Measurements from ENCODE around the gene CPLX1. TPM values are rescaled to one million over a fixed set of nuclear protein-coding genes. Genes with fewer than 3 reads are reported as not detected.
"Not testable (repeated sequence)": the region's sequence is repeated elsewhere in the genome, so short reads cannot be mapped to it uniquely, and the experiment has no call there.

The CPLX1 gene
- total RNA-seq, 1 donor from 2014 or later, result 0.46 TPM

- Mint-ChIP-seq H3K9me3 (ENCODE audit: unreplicated experiment) (no peaks in the 10 kb centered on the region), H3K27me3 (ENCODE audit: unreplicated experiment) (peaks cover 4% of the 10 kb centered on the region), H3K27ac (ENCODE audit: unreplicated experiment) (no peak overlapping the region), H3K4me1 (ENCODE audit: unreplicated experiment) (no peaks in the 10 kb centered on the region), H3K4me3 (ENCODE audit: unreplicated experiment) (no peak overlapping the region), H3K36me3 (ENCODE audit: low read depth, unreplicated experiment) (no peaks in the 10 kb centered on the region)
- TF ChIP-seq CTCF (IDR thresholded peaks at IDR 0.05; ENCODE audit: unreplicated experiment), result no peak
- no peak for DNase-seq (ENCODE audit: low spot score)
These were observed 11.5 kb downstream of the CPLX1 start for GRCh38 chr4:814312-814850.

GRCh38 chr4:813900-814299, 12.0 kb downstream of the CPLX1 start:
- H3K9me3 Mint-ChIP-seq (ENCODE audit: unreplicated experiment), result no peaks in the 10 kb centered on the region
- H3K27ac Mint-ChIP-seq (ENCODE audit: unreplicated experiment), result no peak overlapping the region
- H3K27me3 Mint-ChIP-seq (ENCODE audit: unreplicated experiment), result peaks cover 4% of the 10 kb centered on the region
- no peaks in the 10 kb centered on the region for H3K4me1 Mint-ChIP-seq (ENCODE audit: unreplicated experiment)
- TF ChIP-seq CTCF (IDR thresholded peaks at IDR 0.05; ENCODE audit: unreplicated experiment), result no peak
- no peaks in the 10 kb centered on the region for H3K36me3 Mint-ChIP-seq (ENCODE audit: low read depth, unreplicated experiment)
- H3K4me3 Mint-ChIP-seq (ENCODE audit: unreplicated experiment), result no peak overlapping the region
- no peak for DNase-seq (ENCODE audit: low spot score)

- H3K9me3 Mint-ChIP-seq (ENCODE audit: unreplicated experiment), result no peaks in the 10 kb centered on the region
- no peaks in the 10 kb centered on the region for H3K27me3 Mint-ChIP-seq (ENCODE audit: unreplicated experiment)
- H3K4me3 Mint-ChIP-seq (ENCODE audit: unreplicated experiment), result no peak overlapping the region
- TF ChIP-seq CTCF (IDR thresholded peaks at IDR 0.05; ENCODE audit: unreplicated experiment), result no peak
- no peaks in the 10 kb centered on the region for H3K36me3 Mint-ChIP-seq (ENCODE audit: low read depth, unreplicated experiment)
- H3K4me1 Mint-ChIP-seq (ENCODE audit: unreplicated experiment), result no peaks in the 10 kb centered on the region
- no peak overlapping the region for H3K27ac Mint-ChIP-seq (ENCODE audit: unreplicated experiment)
- no peak for DNase-seq (ENCODE audit: low spot score)
These were observed 16.9 kb downstream of the CPLX1 start for GRCh38 chr4:808860-809570.

GRCh38 chr4:807792-808191, 18.1 kb downstream of the CPLX1 start:
- Mint-ChIP-seq H3K27me3 (ENCODE audit: unreplicated experiment) (no peaks in the 10 kb centered on the region), H3K36me3 (ENCODE audit: low read depth, unreplicated experiment) (no peaks in the 10 kb centered on the region), H3K4me3 (ENCODE audit: unreplicated experiment) (no peak overlapping the region), H3K9me3 (ENCODE audit: unreplicated experiment) (no peaks in the 10 kb centered on the region), H3K27ac (ENCODE audit: unreplicated experiment) (no peak overlapping the region), H3K4me1 (ENCODE audit: unreplicated experiment) (no peaks in the 10 kb centered on the region)
- no peak for DNase-seq (ENCODE audit: low spot score)
- no peak for TF ChIP-seq CTCF (IDR thresholded peaks at IDR 0.05; ENCODE audit: unreplicated experiment)

GRCh38 chr4:806979-807378, 18.9 kb downstream of the CPLX1 start:
- not testable (repeated sequence) for H3K9me3 Mint-ChIP-seq (ENCODE audit: unreplicated experiment); H3K4me1 Mint-ChIP-seq (ENCODE audit: unreplicated experiment); H3K27me3 Mint-ChIP-seq (ENCODE audit: unreplicated experiment); DNase-seq (ENCODE audit: low spot score); H3K36me3 Mint-ChIP-seq (ENCODE audit: low read depth, unreplicated experiment); H3K27ac Mint-ChIP-seq (ENCODE audit: unreplicated experiment); H3K4me3 Mint-ChIP-seq (ENCODE audit: unreplicated experiment)

Measured in endothelial cell (in vitro differentiated cells).